Vagina (tissue), 2 donors: ENCODE data around the gene TTC7B. TPM values are rescaled to one million over a fixed set of nuclear protein-coding genes. Genes with fewer than 3 reads are reported as not detected.

Source experiments
- DNase-seq, 2 donors: peaks; one replicate each; pipeline ENCODE4 v3.0.0-alpha.2; 2017; ENCODE audit errors: extremely low spot score in 2 of 2
- H3K27ac ChIP-seq: fragments of 200-600 bp; sonication (generic); one replicate; pipeline ENCODE4 v1.5.1; 2019
- H3K27me3 ChIP-seq: fragments of 200-600 bp; sonication (generic); one replicate; pipeline ENCODE4 v1.5.1; 2019
- H3K36me3 ChIP-seq, 2 donors: fragments of 200-600 bp; sonication (generic); one replicate each; pipeline ENCODE4 v1.5.1; 2017 to 2019
- H3K4me1 ChIP-seq: fragments of 200-600 bp; sonication (generic); one replicate; pipeline ENCODE4 v1.5.1; 2019
- H3K4me3 ChIP-seq, 2 donors: fragments of 200-600 bp; sonication (generic); 1 replicate in 1 of 2; 2 replicates in 1 of 2; pipeline ENCODE4 v1.5.1; 2016 to 2019
- H3K9me3 ChIP-seq: fragments of 200-600 bp; sonication (generic); one replicate; pipeline ENCODE4 v1.5.1; 2019
- CTCF ChIP-seq, 3 experiments: fragments of 450-650 bp in 2 of 3; fragments of 200-600 bp in 1 of 3; sonication (generic) in 1 of 3; IDR thresholded peaks; one replicate each; pipeline ENCODE4 v1.5.1; 2017 to 2019; ENCODE audit warnings: antibody characterized with exemption in 3 of 3, mild to moderate bottlenecking in 2 of 3, moderate library complexity in 2 of 3
- POLR2A ChIP-seq, 2 donors: fragments of 450-650 bp; IDR thresholded peaks; one replicate each; pipeline ENCODE4 v1.6.1; 2017; ENCODE audit warnings: antibody characterized with exemption in 2 of 2, mild to moderate bottlenecking in 2 of 2, moderate library complexity in 2 of 2
- POLR2AphosphoS5 ChIP-seq, 2 donors: sonication (generic); formaldehyde crosslinking; IDR thresholded peaks; one replicate each; pipeline ENCODE4 v1.9.0; 2017; ENCODE audit warnings: antibody characterized with exemption in 2 of 2, mild to moderate bottlenecking in 2 of 2, low read depth in 1 of 2; ENCODE audit not compliant: insufficient read depth in 1 of 2
- intact Hi-C: fragments of 100-400 bp; cut with DNase I; formaldehyde crosslinking; loops from one replicate; pipeline ENCODE4 v1.15.1; 2023
- total RNA-seq: library from RNA; depleted of rRNA; stranded (reverse); fragments of >200 nt; gene quantifications from one replicate; pipeline ENCODE4 v1.2.3, GENCODE V29; 2016

Gene TTC7B
- total RNA-seq, 1 donor from 2014 or later, result 56.0 TPM

- Histone ChIP-seq H3K9me3 (no peaks in the 10 kb centered on the region), H3K27ac (no peak overlapping the region), H3K4me3 (no peak overlapping the region), H3K36me3 (no peaks in the 10 kb centered on the region), H3K27me3 (no peaks in the 10 kb centered on the region), H3K4me1 (peaks cover 15% of the 10 kb centered on the region)
- DNase-seq, result no peak
- intact Hi-C loops, result no loop called here
- TF ChIP-seq POLR2AphosphoS5 (IDR thresholded peaks at IDR 0.05; ENCODE audit: insufficient read depth in 1 of 2, low read depth in 1 of 2), result no peak
- no peak for TF ChIP-seq CTCF (IDR thresholded peaks at IDR 0.05)
- no peak for TF ChIP-seq POLR2A (IDR thresholded peaks at IDR 0.05)
These were observed 206.9 kb downstream of the TTC7B start for GRCh38 chr14:90609376-90609775.

- intact Hi-C loops, result no loop called here
- H3K9me3 ChIP-seq, result no peaks in the 10 kb centered on the region
- TF ChIP-seq POLR2AphosphoS5 (IDR thresholded peaks at IDR 0.05; ENCODE audit: insufficient read depth in 1 of 2, low read depth in 1 of 2) (no peak), POLR2A (IDR thresholded peaks at IDR 0.05) (no peak), CTCF (IDR thresholded peaks at IDR 0.05) (no peak)
- DNase-seq, result no peak
- no peaks in the 10 kb centered on the region for H3K27me3 ChIP-seq
- H3K36me3 ChIP-seq, result no peaks in the 10 kb centered on the region
- no peak overlapping the region for H3K27ac ChIP-seq
- H3K4me1 ChIP-seq, result peaks cover 15% of the 10 kb centered on the region
- H3K4me3 ChIP-seq, result no peak overlapping the region
These were observed 207.3 kb downstream of the TTC7B start for GRCh38 chr14:90608929-90609341.

- Histone ChIP-seq H3K9me3 (no peaks in the 10 kb centered on the region), H3K36me3 (no peaks in the 10 kb centered on the region), H3K4me1 (peaks cover 15% of the 10 kb centered on the region), H3K27me3 (no peaks in the 10 kb centered on the region), H3K27ac (no peak overlapping the region), H3K4me3 (no peak overlapping the region)
- TF ChIP-seq POLR2AphosphoS5 (IDR thresholded peaks at IDR 0.05; ENCODE audit: insufficient read depth in 1 of 2, low read depth in 1 of 2) (no peak), POLR2A (IDR thresholded peaks at IDR 0.05) (no peak), CTCF (IDR thresholded peaks at IDR 0.05) (no peak)
- intact Hi-C loops, result no loop called here
- no peak for DNase-seq
These were observed 207.9 kb downstream of the TTC7B start for GRCh38 chr14:90608281-90608680.

GRCh38 chr14:90607141-90607540 lies 209.1 kb downstream of the TTC7B start:
- H3K27me3 ChIP-seq, result no peaks in the 10 kb centered on the region
- no peak overlapping the region for H3K4me3 ChIP-seq
- no peaks in the 10 kb centered on the region for H3K9me3 ChIP-seq
- DNase-seq, result no peak
- peaks cover 3% of the 10 kb centered on the region for H3K4me1 ChIP-seq
- TF ChIP-seq POLR2A (IDR thresholded peaks at IDR 0.05) (no peak), CTCF (IDR thresholded peaks at IDR 0.05) (no peak), POLR2AphosphoS5 (IDR thresholded peaks at IDR 0.05; ENCODE audit: insufficient read depth in 1 of 2, low read depth in 1 of 2) (no peak)
- intact Hi-C loops, result no loop called here
- no peak overlapping the region for H3K27ac ChIP-seq
- H3K36me3 ChIP-seq, result no peaks in the 10 kb centered on the region

- H3K9me3 ChIP-seq, result no peaks in the 10 kb centered on the region
- intact Hi-C loops, result no loop called here
- no peak for DNase-seq
These were observed 209.8 kb downstream of the TTC7B start for GRCh38 chr14:90606434-90606833.

More at GRCh38 chr14:90606434-90606833, 209.8 kb downstream of the TTC7B start:
- H3K27ac ChIP-seq, result no peak overlapping the region
- H3K36me3 ChIP-seq, result no peaks in the 10 kb centered on the region
- no peaks in the 10 kb centered on the region for H3K4me1 ChIP-seq
- H3K4me3 ChIP-seq, result no peak overlapping the region
- no peak for TF ChIP-seq CTCF (IDR thresholded peaks at IDR 0.05)
- no peak for TF ChIP-seq POLR2A (IDR thresholded peaks at IDR 0.05)
- TF ChIP-seq POLR2AphosphoS5 (IDR thresholded peaks at IDR 0.05; ENCODE audit: insufficient read depth in 1 of 2, low read depth in 1 of 2), result no peak
- no peaks in the 10 kb centered on the region for H3K27me3 ChIP-seq
